ENCODE measurements around the gene CLK2. TPM values are rescaled to one million over a fixed set of nuclear protein-coding genes. Genes with fewer than 3 reads are reported as not detected.

Gene CLK2
- total and polyA plus RNA-seq, 9 of the 15 experiments (the other 6 are each of a cell fraction or from before 2014, with no cell fraction given) = 13.5 to 81.4 (median 39.6) TPM

DNA sequence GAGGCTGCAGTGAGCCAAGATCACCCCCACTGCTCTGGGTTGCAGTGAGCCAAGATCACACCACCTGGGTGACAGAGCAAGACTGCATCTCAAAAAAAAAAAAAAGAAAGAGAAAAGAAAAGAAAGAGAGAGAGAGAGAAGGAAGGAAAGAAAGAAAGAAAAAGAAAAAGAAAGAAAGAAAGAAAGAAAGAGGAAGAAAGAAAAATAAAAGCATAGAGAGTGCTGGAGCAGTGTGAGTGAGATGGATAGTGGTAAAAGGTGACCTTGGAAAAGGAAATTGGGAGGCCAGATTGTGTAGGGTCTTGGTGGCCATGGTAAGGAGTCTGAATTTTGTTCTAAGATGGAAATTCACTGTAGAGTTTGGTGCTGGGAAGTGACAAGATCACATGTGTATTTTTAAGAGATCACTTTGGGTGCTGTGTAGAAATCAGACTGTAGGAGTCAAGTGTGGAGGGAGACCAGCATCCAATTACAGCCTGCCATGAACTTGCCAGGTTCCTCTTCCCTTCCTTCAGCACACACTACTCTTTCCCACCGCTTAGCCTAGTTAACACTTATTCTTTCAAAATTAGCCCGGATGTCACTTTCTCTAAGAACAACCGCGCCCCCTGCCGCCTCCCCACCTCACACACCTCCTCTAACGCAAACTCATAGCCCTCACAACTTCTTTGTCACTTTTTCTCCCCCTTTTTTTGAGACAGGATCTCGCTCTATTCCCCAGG lies 47.0 kb downstream of the CLK2 start (continued):
- TF ChIP-seq, protein P1, sequence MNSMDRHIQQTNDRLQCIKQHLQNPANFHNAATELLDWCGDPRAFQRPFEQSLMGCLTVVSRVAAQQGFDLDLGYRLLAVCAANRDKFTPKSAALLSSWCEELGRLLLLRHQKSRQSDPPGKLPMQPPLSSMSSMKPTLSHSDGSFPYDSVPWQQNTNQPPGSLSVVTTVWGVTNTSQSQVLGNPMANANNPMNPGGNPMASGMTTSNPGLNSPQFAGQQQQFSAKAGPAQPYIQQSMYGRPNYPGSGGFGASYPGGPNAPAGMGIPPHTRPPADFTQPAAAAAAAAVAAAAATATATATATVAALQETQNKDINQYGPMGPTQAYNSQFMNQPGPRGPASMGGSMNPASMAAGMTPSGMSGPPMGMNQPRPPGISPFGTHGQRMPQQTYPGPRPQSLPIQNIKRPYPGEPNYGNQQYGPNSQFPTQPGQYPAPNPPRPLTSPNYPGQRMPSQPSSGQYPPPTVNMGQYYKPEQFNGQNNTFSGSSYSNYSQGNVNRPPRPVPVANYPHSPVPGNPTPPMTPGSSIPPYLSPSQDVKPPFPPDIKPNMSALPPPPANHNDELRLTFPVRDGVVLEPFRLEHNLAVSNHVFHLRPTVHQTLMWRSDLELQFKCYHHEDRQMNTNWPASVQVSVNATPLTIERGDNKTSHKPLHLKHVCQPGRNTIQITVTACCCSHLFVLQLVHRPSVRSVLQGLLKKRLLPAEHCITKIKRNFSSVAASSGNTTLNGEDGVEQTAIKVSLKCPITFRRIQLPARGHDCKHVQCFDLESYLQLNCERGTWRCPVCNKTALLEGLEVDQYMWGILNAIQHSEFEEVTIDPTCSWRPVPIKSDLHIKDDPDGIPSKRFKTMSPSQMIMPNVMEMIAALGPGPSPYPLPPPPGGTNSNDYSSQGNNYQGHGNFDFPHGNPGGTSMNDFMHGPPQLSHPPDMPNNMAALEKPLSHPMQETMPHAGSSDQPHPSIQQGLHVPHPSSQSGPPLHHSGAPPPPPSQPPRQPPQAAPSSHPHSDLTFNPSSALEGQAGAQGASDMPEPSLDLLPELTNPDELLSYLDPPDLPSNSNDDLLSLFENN (IDR thresholded peaks at IDR 0.05; ENCODE audit: low read depth in 2 of 2, low read length in 2 of 2) = no peak; a peak in 1 of 4 replicates
- TF ChIP-seq, protein P2, sequence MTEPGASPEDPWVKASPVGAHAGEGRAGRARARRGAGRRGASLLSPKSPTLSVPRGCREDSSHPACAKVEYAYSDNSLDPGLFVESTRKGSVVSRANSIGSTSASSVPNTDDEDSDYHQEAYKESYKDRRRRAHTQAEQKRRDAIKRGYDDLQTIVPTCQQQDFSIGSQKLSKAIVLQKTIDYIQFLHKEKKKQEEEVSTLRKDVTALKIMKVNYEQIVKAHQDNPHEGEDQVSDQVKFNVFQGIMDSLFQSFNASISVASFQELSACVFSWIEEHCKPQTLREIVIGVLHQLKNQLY (CRISPR knock-in tag; conservative IDR thresholded peaks at IDR 0.05) = no peak
- TF ChIP-seq PHF21A (IDR thresholded peaks at IDR 0.05; ENCODE audit: borderline replicate concordance, low read depth) (no peak; the same call in 1 of the 2 replicates), PRMT5 (CRISPR knock-in tag; IDR thresholded peaks at IDR 0.05) (no peak), ZNF133 (CRISPR knock-in tag; IDR thresholded peaks at IDR 0.05) (no peak), SP1 (CRISPR knock-in tag; IDR thresholded peaks at IDR 0.05) (no peak; the same call in 1 of the 2 replicates), HMG20B (CRISPR knock-in tag; IDR thresholded peaks at IDR 0.05) (no peak), TARDBP (IDR thresholded peaks at IDR 0.05) (no peak)
- TF ChIP-seq, protein P3, sequence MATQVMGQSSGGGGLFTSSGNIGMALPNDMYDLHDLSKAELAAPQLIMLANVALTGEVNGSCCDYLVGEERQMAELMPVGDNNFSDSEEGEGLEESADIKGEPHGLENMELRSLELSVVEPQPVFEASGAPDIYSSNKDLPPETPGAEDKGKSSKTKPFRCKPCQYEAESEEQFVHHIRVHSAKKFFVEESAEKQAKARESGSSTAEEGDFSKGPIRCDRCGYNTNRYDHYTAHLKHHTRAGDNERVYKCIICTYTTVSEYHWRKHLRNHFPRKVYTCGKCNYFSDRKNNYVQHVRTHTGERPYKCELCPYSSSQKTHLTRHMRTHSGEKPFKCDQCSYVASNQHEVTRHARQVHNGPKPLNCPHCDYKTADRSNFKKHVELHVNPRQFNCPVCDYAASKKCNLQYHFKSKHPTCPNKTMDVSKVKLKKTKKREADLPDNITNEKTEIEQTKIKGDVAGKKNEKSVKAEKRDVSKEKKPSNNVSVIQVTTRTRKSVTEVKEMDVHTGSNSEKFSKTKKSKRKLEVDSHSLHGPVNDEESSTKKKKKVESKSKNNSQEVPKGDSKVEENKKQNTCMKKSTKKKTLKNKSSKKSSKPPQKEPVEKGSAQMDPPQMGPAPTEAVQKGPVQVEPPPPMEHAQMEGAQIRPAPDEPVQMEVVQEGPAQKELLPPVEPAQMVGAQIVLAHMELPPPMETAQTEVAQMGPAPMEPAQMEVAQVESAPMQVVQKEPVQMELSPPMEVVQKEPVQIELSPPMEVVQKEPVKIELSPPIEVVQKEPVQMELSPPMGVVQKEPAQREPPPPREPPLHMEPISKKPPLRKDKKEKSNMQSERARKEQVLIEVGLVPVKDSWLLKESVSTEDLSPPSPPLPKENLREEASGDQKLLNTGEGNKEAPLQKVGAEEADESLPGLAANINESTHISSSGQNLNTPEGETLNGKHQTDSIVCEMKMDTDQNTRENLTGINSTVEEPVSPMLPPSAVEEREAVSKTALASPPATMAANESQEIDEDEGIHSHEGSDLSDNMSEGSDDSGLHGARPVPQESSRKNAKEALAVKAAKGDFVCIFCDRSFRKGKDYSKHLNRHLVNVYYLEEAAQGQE (IDR thresholded peaks at IDR 0.05; ENCODE audit: borderline replicate concordance) = peak; percentile 77; the same call in 1 of the 2 replicates
- TF ChIP-seq, protein P3 (CRISPR knock-in tag; IDR thresholded peaks at IDR 0.05; ENCODE audit: low read depth) = no peak
- TF ChIP-seq, protein P4, sequence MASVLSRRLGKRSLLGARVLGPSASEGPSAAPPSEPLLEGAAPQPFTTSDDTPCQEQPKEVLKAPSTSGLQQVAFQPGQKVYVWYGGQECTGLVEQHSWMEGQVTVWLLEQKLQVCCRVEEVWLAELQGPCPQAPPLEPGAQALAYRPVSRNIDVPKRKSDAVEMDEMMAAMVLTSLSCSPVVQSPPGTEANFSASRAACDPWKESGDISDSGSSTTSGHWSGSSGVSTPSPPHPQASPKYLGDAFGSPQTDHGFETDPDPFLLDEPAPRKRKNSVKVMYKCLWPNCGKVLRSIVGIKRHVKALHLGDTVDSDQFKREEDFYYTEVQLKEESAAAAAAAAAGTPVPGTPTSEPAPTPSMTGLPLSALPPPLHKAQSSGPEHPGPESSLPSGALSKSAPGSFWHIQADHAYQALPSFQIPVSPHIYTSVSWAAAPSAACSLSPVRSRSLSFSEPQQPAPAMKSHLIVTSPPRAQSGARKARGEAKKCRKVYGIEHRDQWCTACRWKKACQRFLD (CRISPR knock-in tag; IDR thresholded peaks at IDR 0.05) = no peak
- TF ChIP-seq, protein P5, sequence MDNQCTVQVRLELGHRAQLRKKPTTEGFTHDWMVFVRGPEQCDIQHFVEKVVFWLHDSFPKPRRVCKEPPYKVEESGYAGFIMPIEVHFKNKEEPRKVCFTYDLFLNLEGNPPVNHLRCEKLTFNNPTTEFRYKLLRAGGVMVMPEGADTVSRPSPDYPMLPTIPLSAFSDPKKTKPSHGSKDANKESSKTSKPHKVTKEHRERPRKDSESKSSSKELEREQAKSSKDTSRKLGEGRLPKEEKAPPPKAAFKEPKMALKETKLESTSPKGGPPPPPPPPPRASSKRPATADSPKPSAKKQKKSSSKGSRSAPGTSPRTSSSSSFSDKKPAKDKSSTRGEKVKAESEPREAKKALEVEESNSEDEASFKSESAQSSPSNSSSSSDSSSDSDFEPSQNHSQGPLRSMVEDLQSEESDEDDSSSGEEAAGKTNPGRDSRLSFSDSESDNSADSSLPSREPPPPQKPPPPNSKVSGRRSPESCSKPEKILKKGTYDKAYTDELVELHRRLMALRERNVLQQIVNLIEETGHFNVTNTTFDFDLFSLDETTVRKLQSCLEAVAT (IDR thresholded peaks at IDR 0.05) = peak; percentile 37 to 58; a peak in 3 of 4 replicates
